ENCODE results near the gene MAP3K21.

The MAP3K21 gene

GRCh38 chr1:233412812-233413211, 85.3 kb downstream of the MAP3K21 start:
- Mint-ChIP-seq H3K36me3 (ENCODE audit: insufficient read depth) (no peaks in the 10 kb centered on the region), H3K27me3 (peaks cover 24% of the 10 kb centered on the region), H3K4me1 (no peaks in the 10 kb centered on the region), H3K4me3 (no peak overlapping the region), H3K9me3 (no peaks in the 10 kb centered on the region), H3K27ac (ENCODE audit: low read depth) (no peak overlapping the region)
- ATAC-seq (replicated peaks; ENCODE audit: extremely low read depth, poor library complexity, severe bottlenecking) (no peak), DNase-seq (ENCODE audit: low spot score in 2 of 2) (no peak)

GRCh38 chr1:233421293-233421692, 93.8 kb downstream of the MAP3K21 start:
- H3K9me3 Mint-ChIP-seq: no peaks in the 10 kb centered on the region
- no peak for DNase-seq (ENCODE audit: low spot score in 2 of 2)
- no peak overlapping the region for H3K4me3 Mint-ChIP-seq
- no peak for ATAC-seq (replicated peaks; ENCODE audit: extremely low read depth, poor library complexity, severe bottlenecking)
- H3K27me3 Mint-ChIP-seq: peaks cover 54% of the 10 kb centered on the region
- no peaks in the 10 kb centered on the region for H3K4me1 Mint-ChIP-seq
- H3K27ac Mint-ChIP-seq (ENCODE audit: low read depth): no peak overlapping the region
- H3K36me3 Mint-ChIP-seq (ENCODE audit: insufficient read depth): peaks cover 2% of the 10 kb centered on the region

DNA sequence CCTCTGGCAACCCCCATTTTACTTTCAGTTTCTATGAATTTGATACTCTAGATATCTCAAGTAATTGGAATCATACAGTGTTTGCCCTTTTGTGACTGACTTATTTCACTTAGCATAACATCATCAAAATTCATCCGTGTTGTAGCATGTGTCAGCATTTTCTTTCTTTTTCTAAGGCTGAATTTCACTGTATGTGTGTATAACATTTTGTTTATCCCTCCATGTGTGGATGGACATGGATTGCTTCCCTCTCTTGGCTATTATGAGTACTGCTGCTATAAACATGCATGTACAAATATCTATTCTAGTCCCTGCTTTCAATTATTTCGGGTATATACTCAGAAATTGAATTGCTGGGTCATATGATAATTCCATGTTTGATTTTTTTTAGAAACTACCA, 97.3 kb downstream of the MAP3K21 start:
- Mint-ChIP-seq H3K4me3 (no peak overlapping the region), H3K9me3 (no peaks in the 10 kb centered on the region), H3K4me1 (no peaks in the 10 kb centered on the region), H3K36me3 (ENCODE audit: insufficient read depth) (peaks cover 2% of the 10 kb centered on the region), H3K27me3 (peaks cover 83% of the 10 kb centered on the region), H3K27ac (ENCODE audit: low read depth) (no peak overlapping the region)
- ATAC-seq (replicated peaks; ENCODE audit: extremely low read depth, poor library complexity, severe bottlenecking): no peak
- DNase-seq (ENCODE audit: low spot score in 2 of 2): no peak

GRCh38 chr1:233427907-233428306, 100.4 kb downstream of the MAP3K21 start:
- Mint-ChIP-seq H3K27ac (ENCODE audit: low read depth) (no peak overlapping the region), H3K4me1 (no peaks in the 10 kb centered on the region), H3K36me3 (ENCODE audit: insufficient read depth) (peaks cover 5% of the 10 kb centered on the region), H3K4me3 (no peak overlapping the region), H3K27me3 (peaks cover 93% of the 10 kb centered on the region), H3K9me3 (no peaks in the 10 kb centered on the region)
- DNase-seq (ENCODE audit: low spot score in 2 of 2) (no peak), ATAC-seq (replicated peaks; ENCODE audit: extremely low read depth, poor library complexity, severe bottlenecking) (no peak)

- ATAC-seq (replicated peaks; ENCODE audit: extremely low read depth, poor library complexity, severe bottlenecking) (no peak), DNase-seq (ENCODE audit: low spot score in 2 of 2) (no peak)
- H3K36me3 Mint-ChIP-seq (ENCODE audit: insufficient read depth): peaks cover 3% of the 10 kb centered on the region
- H3K27ac Mint-ChIP-seq (ENCODE audit: low read depth): no peak overlapping the region
- H3K4me1 Mint-ChIP-seq: no peaks in the 10 kb centered on the region
- H3K9me3 Mint-ChIP-seq: no peaks in the 10 kb centered on the region
- H3K27me3 Mint-ChIP-seq: peaks cover 85% of the 10 kb centered on the region
- no peak overlapping the region for H3K4me3 Mint-ChIP-seq
Measured at GRCh38 chr1:233431753-233432403, 104.4 kb downstream of the MAP3K21 start.

DNA sequence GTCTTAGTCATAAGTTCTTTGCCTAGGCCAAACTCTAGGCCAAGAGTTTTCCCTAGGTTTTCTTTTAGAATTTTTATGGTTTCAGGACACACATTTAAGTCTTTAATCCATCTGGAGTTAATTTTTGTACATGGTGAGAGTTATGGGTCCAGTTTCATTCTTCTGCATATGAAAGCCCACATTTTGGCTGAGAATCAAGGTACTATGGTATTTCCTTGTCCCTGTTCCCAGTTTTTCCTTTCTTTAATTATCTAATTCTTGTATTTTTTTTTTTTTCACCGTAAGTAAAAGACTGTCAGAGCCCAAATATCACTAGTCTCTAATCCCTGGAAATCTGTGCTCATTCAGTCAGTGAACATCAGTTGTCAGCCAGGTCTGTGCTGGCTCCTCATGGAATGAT, 105.4 kb downstream of the MAP3K21 start:
- peaks cover 3% of the 10 kb centered on the region for H3K36me3 Mint-ChIP-seq (ENCODE audit: insufficient read depth)
- H3K27ac Mint-ChIP-seq (ENCODE audit: low read depth): no peak overlapping the region
- no peak overlapping the region for H3K4me3 Mint-ChIP-seq
- H3K9me3 Mint-ChIP-seq: no peaks in the 10 kb centered on the region
- no peak for DNase-seq (ENCODE audit: low spot score in 2 of 2)
- no peaks in the 10 kb centered on the region for H3K4me1 Mint-ChIP-seq
- H3K27me3 Mint-ChIP-seq: peaks cover 80% of the 10 kb centered on the region
- ATAC-seq (replicated peaks; ENCODE audit: extremely low read depth, poor library complexity, severe bottlenecking): no peak

DNA sequence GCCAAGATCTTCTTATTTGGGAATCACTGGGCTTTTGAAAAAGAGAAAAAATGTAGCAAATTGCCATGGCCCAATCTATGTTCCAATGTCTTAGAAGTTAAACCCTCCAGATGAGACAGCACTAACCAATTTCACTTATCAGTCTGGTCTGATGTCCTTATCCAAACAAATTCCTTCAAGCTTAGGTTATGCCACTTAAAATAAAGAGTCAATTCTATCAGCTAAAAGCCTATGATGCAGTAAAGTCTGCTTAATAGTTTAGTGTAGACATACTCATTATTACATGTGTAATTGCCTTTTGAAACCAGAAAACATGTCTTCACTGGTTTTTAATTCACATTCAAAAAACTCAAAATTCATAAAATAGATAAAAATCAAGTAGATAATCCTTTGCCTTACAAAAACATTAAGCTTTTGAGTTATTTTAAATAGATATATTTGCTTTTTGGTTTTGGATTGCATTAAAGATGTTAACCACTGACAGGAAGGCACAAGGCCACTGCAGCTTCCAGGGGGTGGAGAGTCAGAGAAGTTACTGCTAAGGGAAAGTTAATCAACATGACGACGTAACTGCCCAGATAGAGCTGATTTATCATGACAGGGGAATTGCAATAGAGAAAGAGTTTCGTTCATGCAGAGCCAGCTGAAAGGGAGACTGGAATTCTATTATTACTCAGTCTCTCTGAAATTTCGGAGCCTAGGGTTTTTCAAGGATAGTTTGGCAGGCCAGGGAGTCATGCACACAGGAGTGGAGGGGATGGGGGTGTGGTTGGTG, 106.1 kb downstream of the MAP3K21 start:
- H3K27ac Mint-ChIP-seq (ENCODE audit: low read depth): no peak overlapping the region
- DNase-seq (ENCODE audit: low spot score in 2 of 2) (no peak), ATAC-seq (replicated peaks; ENCODE audit: extremely low read depth, poor library complexity, severe bottlenecking) (no peak)
- H3K4me1 Mint-ChIP-seq: no peaks in the 10 kb centered on the region
- peaks cover 80% of the 10 kb centered on the region for H3K27me3 Mint-ChIP-seq
- H3K36me3 Mint-ChIP-seq (ENCODE audit: insufficient read depth): peaks cover 3% of the 10 kb centered on the region
- no peak overlapping the region for H3K4me3 Mint-ChIP-seq
- H3K9me3 Mint-ChIP-seq: no peaks in the 10 kb centered on the region
